ENCODE results near the gene PDAP1. TPM values are rescaled to one million over a fixed set of nuclear protein-coding genes. Genes with fewer than 3 reads are reported as not detected.

PDAP1 gene
- total and polyA plus RNA-seq, 2 of the 13 experiments (the other 11 are each of a cell fraction or from before 2014, with no cell fraction given): 13.0 to 100 TPM

DNA sequence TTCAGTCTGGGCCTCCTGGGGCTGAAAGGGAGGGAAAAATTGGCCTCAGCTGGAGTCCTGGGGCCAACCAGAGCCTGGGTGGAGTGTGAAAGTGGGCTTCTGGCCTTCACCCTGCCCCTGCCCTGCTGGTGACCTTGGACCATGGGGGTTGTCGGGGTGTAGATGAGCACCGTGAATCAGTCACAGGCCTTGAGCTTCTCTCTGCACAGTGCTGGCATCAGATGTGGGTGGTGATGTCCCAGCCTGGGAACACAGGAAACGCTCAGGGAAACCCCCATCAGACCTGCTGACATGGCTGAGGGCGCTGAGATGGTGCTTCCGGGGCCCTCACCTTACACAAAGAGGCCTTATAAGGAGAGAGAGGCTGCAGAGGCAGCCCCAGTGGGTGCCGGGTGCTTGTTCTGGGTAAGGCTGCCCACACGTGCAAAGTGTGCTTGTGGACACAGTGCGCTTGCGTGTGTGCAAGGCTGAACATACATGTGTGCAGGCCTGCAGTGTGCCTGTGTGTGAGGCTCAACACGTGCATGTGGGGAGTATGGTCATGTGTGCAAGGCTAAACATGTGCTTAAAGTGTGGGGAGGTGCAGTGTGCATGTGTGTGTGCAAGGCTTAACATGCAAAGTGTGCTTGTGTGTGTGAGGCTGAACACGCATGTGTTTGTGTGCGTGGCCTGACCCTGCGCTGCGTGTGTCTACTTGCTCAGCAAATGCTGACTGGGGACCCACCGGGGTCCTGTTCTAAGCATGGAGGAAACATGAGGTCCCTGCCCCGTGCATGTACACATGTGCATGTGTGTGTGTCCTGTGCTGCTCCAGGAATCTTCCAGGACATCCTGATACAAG lies 27.4 kb downstream of the PDAP1 start (continued):
- TF ChIP-seq, protein P1, sequence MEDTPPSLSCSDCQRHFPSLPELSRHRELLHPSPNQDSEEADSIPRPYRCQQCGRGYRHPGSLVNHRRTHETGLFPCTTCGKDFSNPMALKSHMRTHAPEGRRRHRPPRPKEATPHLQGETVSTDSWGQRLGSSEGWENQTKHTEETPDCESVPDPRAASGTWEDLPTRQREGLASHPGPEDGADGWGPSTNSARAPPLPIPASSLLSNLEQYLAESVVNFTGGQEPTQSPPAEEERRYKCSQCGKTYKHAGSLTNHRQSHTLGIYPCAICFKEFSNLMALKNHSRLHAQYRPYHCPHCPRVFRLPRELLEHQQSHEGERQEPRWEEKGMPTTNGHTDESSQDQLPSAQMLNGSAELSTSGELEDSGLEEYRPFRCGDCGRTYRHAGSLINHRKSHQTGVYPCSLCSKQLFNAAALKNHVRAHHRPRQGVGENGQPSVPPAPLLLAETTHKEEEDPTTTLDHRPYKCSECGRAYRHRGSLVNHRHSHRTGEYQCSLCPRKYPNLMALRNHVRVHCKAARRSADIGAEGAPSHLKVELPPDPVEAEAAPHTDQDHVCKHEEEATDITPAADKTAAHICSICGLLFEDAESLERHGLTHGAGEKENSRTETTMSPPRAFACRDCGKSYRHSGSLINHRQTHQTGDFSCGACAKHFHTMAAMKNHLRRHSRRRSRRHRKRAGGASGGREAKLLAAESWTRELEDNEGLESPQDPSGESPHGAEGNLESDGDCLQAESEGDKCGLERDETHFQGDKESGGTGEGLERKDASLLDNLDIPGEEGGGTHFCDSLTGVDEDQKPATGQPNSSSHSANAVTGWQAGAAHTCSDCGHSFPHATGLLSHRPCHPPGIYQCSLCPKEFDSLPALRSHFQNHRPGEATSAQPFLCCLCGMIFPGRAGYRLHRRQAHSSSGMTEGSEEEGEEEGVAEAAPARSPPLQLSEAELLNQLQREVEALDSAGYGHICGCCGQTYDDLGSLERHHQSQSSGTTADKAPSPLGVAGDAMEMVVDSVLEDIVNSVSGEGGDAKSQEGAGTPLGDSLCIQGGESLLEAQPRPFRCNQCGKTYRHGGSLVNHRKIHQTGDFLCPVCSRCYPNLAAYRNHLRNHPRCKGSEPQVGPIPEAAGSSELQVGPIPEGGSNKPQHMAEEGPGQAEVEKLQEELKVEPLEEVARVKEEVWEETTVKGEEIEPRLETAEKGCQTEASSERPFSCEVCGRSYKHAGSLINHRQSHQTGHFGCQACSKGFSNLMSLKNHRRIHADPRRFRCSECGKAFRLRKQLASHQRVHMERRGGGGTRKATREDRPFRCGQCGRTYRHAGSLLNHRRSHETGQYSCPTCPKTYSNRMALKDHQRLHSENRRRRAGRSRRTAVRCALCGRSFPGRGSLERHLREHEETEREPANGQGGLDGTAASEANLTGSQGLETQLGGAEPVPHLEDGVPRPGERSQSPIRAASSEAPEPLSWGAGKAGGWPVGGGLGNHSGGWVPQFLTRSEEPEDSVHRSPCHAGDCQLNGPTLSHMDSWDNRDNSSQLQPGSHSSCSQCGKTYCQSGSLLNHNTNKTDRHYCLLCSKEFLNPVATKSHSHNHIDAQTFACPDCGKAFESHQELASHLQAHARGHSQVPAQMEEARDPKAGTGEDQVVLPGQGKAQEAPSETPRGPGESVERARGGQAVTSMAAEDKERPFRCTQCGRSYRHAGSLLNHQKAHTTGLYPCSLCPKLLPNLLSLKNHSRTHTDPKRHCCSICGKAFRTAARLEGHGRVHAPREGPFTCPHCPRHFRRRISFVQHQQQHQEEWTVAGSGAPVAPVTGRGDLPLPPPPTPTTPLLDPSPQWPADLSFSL (CRISPR knock-in tag; IDR thresholded peaks at IDR 0.05): no peak
- peak; percentile 1 for TF ChIP-seq ASH2L (IDR thresholded peaks at IDR 0.05; ENCODE audit: insufficient read length, low read depth, low read length)
- no peak for TF ChIP-seq ZNF75D (CRISPR knock-in tag; IDR thresholded peaks at IDR 0.05; ENCODE audit: borderline replicate concordance)
- no peak for TF ChIP-seq ZNF746 (CRISPR knock-in tag; IDR thresholded peaks at IDR 0.05)
- TF ChIP-seq THAP9 (CRISPR knock-in tag; IDR thresholded peaks at IDR 0.05; ENCODE audit: borderline replicate concordance): 0 out of 2 replicates have a peak, but pooled peaks have one; percentile 12
- no peak for TF ChIP-seq ZNF280D (CRISPR knock-in tag; IDR thresholded peaks at IDR 0.05)
- TF ChIP-seq SRF (IDR thresholded peaks at IDR 0.05; ENCODE audit: low read depth, low read length): peak; percentile 87
- no peak for TF ChIP-seq ZNF792 (CRISPR knock-in tag; IDR thresholded peaks at IDR 0.05)
- TF ChIP-seq ZNF501 (CRISPR knock-in tag; IDR thresholded peaks at IDR 0.05): 0 out of 2 replicates have a peak, but pooled peaks have one; percentile 23
- TF ChIP-seq ZNF781 (CRISPR knock-in tag; IDR thresholded peaks at IDR 0.05; ENCODE audit: borderline replicate concordance, not compliant biosample characterization): no peak
- no peak for TF ChIP-seq ZFP82 (CRISPR knock-in tag; IDR thresholded peaks at IDR 0.05; ENCODE audit: borderline replicate concordance)
- no peak for TF ChIP-seq PAF1 (CRISPR knock-in tag; IDR thresholded peaks at IDR 0.05)
- no peak for TF ChIP-seq ZNF253 (CRISPR knock-in tag; IDR thresholded peaks at IDR 0.05; ENCODE audit: borderline replicate concordance)
- TF ChIP-seq, protein P2, sequence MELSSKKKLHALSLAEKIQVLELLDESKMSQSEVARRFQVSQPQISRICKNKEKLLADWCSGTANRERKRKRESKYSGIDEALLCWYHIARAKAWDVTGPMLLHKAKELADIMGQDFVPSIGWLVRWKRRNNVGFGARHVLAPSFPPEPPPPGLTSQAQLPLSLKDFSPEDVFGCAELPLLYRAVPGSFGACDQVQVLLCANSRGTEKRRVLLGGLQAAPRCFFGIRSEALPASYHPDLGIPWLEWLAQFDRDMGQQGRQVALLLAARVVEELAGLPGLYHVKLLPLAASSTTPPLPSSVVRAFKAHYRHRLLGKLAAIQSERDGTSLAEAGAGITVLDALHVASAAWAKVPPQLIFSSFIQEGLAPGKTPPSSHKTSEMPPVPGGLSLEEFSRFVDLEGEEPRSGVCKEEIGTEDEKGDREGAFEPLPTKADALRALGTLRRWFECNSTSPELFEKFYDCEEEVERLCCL (CRISPR knock-in tag; IDR thresholded peaks at IDR 0.05; ENCODE audit: borderline replicate concordance): no peak
